HUES64 (cell line): ENCODE measurements around the gene CAPN5.

Experiments
- H3K27ac ChIP-seq: 2 replicates; pipeline ENCODE4 v1.7.0; 2013; ENCODE audit warnings: low read depth, low read length, inconsistent platforms
- H3K27me3 ChIP-seq: 2 replicates; pipeline ENCODE4 v1.6.1; 2013; ENCODE audit warnings: mild to moderate bottlenecking, low read length; ENCODE audit not compliant: insufficient read depth
- H3K36me3 ChIP-seq: 2 replicates; pipeline ENCODE4 v1.6.1; 2013; ENCODE audit warnings: mild to moderate bottlenecking, low read length; ENCODE audit not compliant: insufficient read depth
- H3K4me1 ChIP-seq: 2 replicates; pipeline ENCODE4 v1.6.1; 2013; ENCODE audit warnings: mild to moderate bottlenecking, low read length, moderate library complexity; ENCODE audit not compliant: insufficient read depth
- H3K4me3 ChIP-seq: 2 replicates; pipeline ENCODE4 v1.5.1; 2013; ENCODE audit warnings: mild to moderate bottlenecking, low read length, moderate library complexity
- H3K9ac ChIP-seq: 2 replicates; pipeline ENCODE4 v1.6.1; 2013; ENCODE audit warnings: mild to moderate bottlenecking, low read depth, low read length
- H3K9me3 ChIP-seq: 2 replicates; pipeline ENCODE4 v1.6.1; 2013; ENCODE audit warnings: low read depth, low read length; ENCODE audit not compliant: insufficient read depth
- WGBS: fragments of 150-250, 120-280 bp; methylation state at CpG from one replicate; pipeline ENCODE4 v1.1.7; 2013; ENCODE audit warnings: missing lambda C conversion rate; 5-methylcytosine and 5-hydroxymethylcytosine counted together

CAPN5 gene

GRCh38 chr11:77114089-77114463, 47.3 kb downstream of the CAPN5 start:
- H3K27me3 ChIP-seq, result no peaks in the 10 kb centered on the region
- no peaks in the 10 kb centered on the region for H3K9me3 ChIP-seq
- H3K4me3 ChIP-seq, result no peak overlapping the region
- H3K4me1 ChIP-seq, result no peaks in the 10 kb centered on the region
- no peak overlapping the region for H3K27ac ChIP-seq
- no peaks in the 10 kb centered on the region for H3K36me3 ChIP-seq
- no peak overlapping the region for H3K9ac ChIP-seq
- 94% methylated on average over 13 of the region's 13 CpGs for WGBS

GRCh38 chr11:77115181-77115611, 48.4 kb downstream of the CAPN5 start:
- Histone ChIP-seq H3K9me3 (no peaks in the 10 kb centered on the region), H3K27ac (no peak overlapping the region), H3K9ac (no peak overlapping the region), H3K4me1 (no peaks in the 10 kb centered on the region), H3K4me3 (no peak overlapping the region), H3K27me3 (no peaks in the 10 kb centered on the region), H3K36me3 (no peaks in the 10 kb centered on the region)
- WGBS, result 95% methylated on average over 16 of the region's 16 CpGs

GRCh38 chr11:77115956-77116355, 49.2 kb downstream of the CAPN5 start:
- Histone ChIP-seq H3K9me3 (no peaks in the 10 kb centered on the region), H3K4me3 (no peak overlapping the region), H3K4me1 (no peaks in the 10 kb centered on the region), H3K9ac (no peak overlapping the region), H3K27ac (no peak overlapping the region), H3K27me3 (no peaks in the 10 kb centered on the region), H3K36me3 (peaks cover 4% of the 10 kb centered on the region)
- WGBS, result 95% methylated on average over 14 of the region's 15 CpGs

GRCh38 chr11:77117492-77117891, 50.7 kb downstream of the CAPN5 start:
- 91% methylated on average over 7 of the region's 7 CpGs for WGBS
- no peak overlapping the region for H3K27ac ChIP-seq

GRCh38 chr11:77118086-77118485, 51.3 kb downstream of the CAPN5 start:
- H3K4me3 ChIP-seq, result no peak overlapping the region
- H3K9me3 ChIP-seq, result no peaks in the 10 kb centered on the region
- H3K36me3 ChIP-seq, result peaks cover 5% of the 10 kb centered on the region
- no peak overlapping the region for H3K9ac ChIP-seq
- H3K4me1 ChIP-seq, result no peaks in the 10 kb centered on the region
- WGBS, result 96% methylated on average over 17 of the region's 17 CpGs
- H3K27me3 ChIP-seq, result no peaks in the 10 kb centered on the region
- H3K27ac ChIP-seq, result no peak overlapping the region

More at GRCh38 chr11:77117492-77117891, 50.7 kb downstream of the CAPN5 start:
- no peaks in the 10 kb centered on the region for H3K4me1 ChIP-seq
- peaks cover 5% of the 10 kb centered on the region for H3K36me3 ChIP-seq
- no peaks in the 10 kb centered on the region for H3K9me3 ChIP-seq
- no peak overlapping the region for H3K9ac ChIP-seq
- H3K4me3 ChIP-seq, result no peak overlapping the region
- H3K27me3 ChIP-seq, result no peaks in the 10 kb centered on the region

DNA sequence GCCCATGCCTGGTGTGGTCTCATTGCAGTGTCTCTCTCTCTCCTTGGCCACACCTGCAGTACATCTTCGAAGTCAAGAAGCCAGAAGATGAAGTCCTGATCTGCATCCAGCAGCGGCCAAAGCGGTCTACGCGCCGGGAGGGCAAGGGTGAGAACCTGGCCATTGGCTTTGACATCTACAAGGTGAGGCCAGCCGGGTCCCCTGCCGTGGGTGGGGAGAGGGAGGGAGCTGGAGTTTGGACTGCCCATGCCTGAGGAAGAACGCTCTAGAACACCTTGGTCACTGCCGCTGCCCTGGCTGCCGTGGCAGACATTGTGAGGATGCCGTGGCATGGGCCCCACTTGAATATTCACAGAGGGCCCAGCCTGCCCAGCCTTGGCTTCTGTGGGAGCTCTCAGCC, 52.2 kb downstream of the CAPN5 start:
- H3K27me3 ChIP-seq, result no peaks in the 10 kb centered on the region
- H3K9ac ChIP-seq, result no peak overlapping the region
- H3K9me3 ChIP-seq, result no peaks in the 10 kb centered on the region
- 93% methylated on average over 12 of the region's 12 CpGs for WGBS
- no peak overlapping the region for H3K4me3 ChIP-seq
- H3K27ac ChIP-seq, result no peak overlapping the region
- H3K36me3 ChIP-seq, result peaks cover 5% of the 10 kb centered on the region
- H3K4me1 ChIP-seq, result no peaks in the 10 kb centered on the region

DNA sequence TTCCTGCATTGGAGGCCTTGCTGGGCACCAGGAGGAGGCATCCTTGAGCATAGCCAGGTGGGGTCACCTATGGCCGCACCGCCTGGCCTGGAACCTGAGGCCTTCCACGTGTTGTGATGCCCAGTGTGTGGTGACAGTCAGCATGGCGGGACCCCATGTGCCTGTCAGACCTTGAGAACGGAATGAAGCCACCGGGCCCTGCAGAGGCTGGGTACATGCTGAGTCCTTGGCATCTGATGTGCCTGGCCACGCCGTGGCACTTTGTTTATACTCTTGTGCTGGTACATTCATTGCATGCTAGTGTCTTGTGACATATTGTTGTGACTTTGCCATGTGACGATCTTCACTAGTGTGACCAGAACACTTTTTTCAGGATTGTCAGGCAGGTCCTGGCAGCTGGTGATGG, 52.8 kb downstream of the CAPN5 start:
- Histone ChIP-seq H3K4me1 (no peaks in the 10 kb centered on the region), H3K27me3 (no peaks in the 10 kb centered on the region), H3K4me3 (no peak overlapping the region), H3K36me3 (peaks cover 5% of the 10 kb centered on the region), H3K27ac (no peak overlapping the region), H3K9me3 (no peaks in the 10 kb centered on the region), H3K9ac (no peak overlapping the region)
- WGBS, result 93% methylated on average over 9 of the region's 9 CpGs

DNA sequence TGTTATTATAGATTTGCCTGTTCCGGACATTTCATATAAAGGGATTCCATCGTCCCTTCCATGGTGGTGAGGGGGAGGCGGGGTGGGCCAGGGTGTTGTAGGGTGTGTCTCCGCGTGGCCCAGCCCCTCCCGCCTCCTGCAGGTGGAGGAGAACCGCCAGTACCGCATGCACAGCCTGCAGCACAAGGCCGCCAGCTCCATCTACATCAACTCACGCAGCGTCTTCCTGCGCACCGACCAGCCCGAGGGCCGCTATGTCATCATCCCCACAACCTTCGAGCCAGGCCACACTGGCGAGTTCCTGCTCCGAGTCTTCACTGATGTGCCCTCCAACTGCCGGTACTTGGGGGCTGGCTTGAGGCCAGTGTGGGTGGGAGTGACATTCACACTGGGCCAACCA, 53.8 kb downstream of the CAPN5 start:
- 94% methylated on average over 19 of the region's 19 CpGs for WGBS
- Histone ChIP-seq H3K27ac (no peak overlapping the region), H3K9ac (no peak overlapping the region), H3K4me3 (no peak overlapping the region), H3K9me3 (no peaks in the 10 kb centered on the region), H3K36me3 (peaks cover 5% of the 10 kb centered on the region), H3K27me3 (no peaks in the 10 kb centered on the region), H3K4me1 (no peaks in the 10 kb centered on the region)

DNA sequence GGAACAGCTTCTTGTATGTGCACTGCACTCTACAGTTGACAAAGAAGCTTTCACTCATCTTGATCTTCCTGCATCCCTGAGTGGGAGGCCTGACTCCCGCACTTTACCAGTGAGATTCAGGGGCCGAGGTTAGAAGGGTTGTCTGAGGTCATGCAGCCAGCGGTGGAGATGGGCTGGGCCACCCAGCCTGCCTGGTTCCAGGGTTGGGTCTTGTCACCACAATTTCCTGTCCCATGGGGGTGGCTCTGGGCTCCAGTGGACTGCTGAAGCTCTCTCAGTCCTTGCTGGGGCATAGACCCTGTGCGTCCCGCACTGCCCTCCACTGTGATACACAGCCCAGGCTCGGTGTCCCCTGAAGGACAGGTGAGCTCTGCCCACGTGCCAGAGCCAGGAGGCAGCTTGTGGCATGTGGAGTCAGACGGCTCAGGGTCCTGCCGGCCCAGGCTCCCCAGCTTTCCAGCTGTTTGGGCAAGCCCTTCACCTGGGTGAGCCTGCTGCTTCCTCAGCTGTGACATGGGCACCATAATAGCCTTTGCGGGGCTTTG, 54.4 kb downstream of the CAPN5 start:
- H3K9ac ChIP-seq, result no peak overlapping the region

DNA sequence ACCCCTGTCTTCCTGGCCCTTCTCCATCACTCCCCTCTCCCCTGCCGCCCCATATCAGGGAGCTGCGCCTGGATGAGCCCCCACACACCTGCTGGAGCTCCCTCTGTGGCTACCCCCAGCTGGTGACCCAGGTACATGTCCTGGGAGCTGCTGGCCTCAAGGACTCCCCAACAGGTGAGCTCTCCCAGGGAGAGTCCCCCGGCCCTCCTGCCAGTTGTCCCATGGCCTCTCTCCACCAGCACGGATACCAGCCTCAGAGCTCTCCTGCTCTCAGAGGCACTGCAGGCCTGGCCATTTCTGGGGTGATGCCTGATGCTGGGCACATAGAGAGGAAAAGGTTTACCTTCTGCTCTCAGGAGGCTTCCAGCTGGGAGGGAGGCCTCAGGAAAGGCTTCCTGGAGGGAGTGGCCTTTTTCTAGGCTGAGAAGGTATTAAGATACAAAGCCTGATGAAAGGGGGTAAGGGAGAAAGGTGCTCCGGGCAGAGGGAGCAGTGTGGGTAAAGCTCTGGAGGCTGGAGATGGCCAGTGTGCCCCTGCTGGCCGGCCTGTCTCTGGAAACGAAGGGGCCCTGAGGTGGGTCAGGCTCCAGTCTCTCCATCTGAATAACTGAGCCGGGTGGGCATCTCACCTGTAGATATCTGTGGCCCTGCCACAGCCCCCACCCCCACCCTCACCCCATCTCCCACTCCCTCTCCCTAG, 55.3 kb downstream of the CAPN5 start:
- H3K9me3 ChIP-seq, result no peaks in the 10 kb centered on the region
- H3K4me1 ChIP-seq, result no peaks in the 10 kb centered on the region
- H3K4me3 ChIP-seq, result no peak overlapping the region
- peaks cover 5% of the 10 kb centered on the region for H3K36me3 ChIP-seq
- no peak overlapping the region for H3K27ac ChIP-seq
- 91% methylated on average over 8 of the region's 8 CpGs for WGBS
- H3K27me3 ChIP-seq, result no peaks in the 10 kb centered on the region
- no peak overlapping the region for H3K9ac ChIP-seq

More for the DNA sequence above, 54.4 kb downstream of the CAPN5 start:
- Histone ChIP-seq H3K27ac (no peak overlapping the region), H3K4me3 (no peak overlapping the region), H3K9me3 (no peaks in the 10 kb centered on the region), H3K27me3 (no peaks in the 10 kb centered on the region), H3K36me3 (peaks cover 5% of the 10 kb centered on the region), H3K4me1 (no peaks in the 10 kb centered on the region)
- WGBS, result 93% methylated on average over 10 of the region's 10 CpGs

- Histone ChIP-seq H3K27me3 (no peaks in the 10 kb centered on the region), H3K4me1 (no peaks in the 10 kb centered on the region), H3K4me3 (no peak overlapping the region), H3K9me3 (no peaks in the 10 kb centered on the region), H3K27ac (no peak overlapping the region), H3K9ac (no peak overlapping the region), H3K36me3 (peaks cover 5% of the 10 kb centered on the region)
- whole genome bisulfite sequencing, result 93% methylated on average over 7 of the region's 7 CpGs
Measured at GRCh38 chr11:77122576-77123212, 55.9 kb downstream of the CAPN5 start.
